ENCODE results near the gene UVSSA. TPM values are rescaled to one million over a fixed set of nuclear protein-coding genes. Genes with fewer than 3 reads are reported as not detected.

UVSSA gene
- polyA plus RNA-seq, 1 experiment = 5.8 TPM

GRCh38 chr4:1312821-1313640 is 34.0 kb upstream of the UVSSA start:
- H3K27me3 ChIP-seq (ENCODE audit: control insufficient read depth, insufficient read depth, low read length) = no peaks in the 10 kb centered on the region
- DNase-seq (ENCODE audit: low read depth) = no peak
- TF ChIP-seq, protein P1, sequence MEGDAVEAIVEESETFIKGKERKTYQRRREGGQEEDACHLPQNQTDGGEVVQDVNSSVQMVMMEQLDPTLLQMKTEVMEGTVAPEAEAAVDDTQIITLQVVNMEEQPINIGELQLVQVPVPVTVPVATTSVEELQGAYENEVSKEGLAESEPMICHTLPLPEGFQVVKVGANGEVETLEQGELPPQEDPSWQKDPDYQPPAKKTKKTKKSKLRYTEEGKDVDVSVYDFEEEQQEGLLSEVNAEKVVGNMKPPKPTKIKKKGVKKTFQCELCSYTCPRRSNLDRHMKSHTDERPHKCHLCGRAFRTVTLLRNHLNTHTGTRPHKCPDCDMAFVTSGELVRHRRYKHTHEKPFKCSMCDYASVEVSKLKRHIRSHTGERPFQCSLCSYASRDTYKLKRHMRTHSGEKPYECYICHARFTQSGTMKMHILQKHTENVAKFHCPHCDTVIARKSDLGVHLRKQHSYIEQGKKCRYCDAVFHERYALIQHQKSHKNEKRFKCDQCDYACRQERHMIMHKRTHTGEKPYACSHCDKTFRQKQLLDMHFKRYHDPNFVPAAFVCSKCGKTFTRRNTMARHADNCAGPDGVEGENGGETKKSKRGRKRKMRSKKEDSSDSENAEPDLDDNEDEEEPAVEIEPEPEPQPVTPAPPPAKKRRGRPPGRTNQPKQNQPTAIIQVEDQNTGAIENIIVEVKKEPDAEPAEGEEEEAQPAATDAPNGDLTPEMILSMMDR (IDR thresholded peaks at IDR 0.05; ENCODE audit: insufficient read depth, low read depth, low read length) = no peak
- CTCF ChIA-PET = no interaction called here
- POLR2A ChIA-PET = no interaction called here
- no peak overlapping the region for H3K4me3 ChIP-seq (ENCODE audit: low read depth, low read length)
- peaks cover 33% of the 10 kb centered on the region for H3K36me3 ChIP-seq (ENCODE audit: control insufficient read depth, insufficient read depth, low read length)

- ChIA-PET CTCF (no interaction called here), POLR2A (no interaction called here)
- TF ChIP-seq, protein P1 (IDR thresholded peaks at IDR 0.05; ENCODE audit: insufficient read depth, low read depth, low read length) = no peak
- Histone ChIP-seq H3K4me3 (ENCODE audit: low read depth, low read length) (no peak overlapping the region), H3K27me3 (ENCODE audit: control insufficient read depth, insufficient read depth, low read length) (no peaks in the 10 kb centered on the region), H3K36me3 (ENCODE audit: control insufficient read depth, insufficient read depth, low read length) (peaks cover 45% of the 10 kb centered on the region)
- no peak for DNase-seq (ENCODE audit: low read depth)
Observed at GRCh38 chr4:1315306-1315705, 31.7 kb upstream of the UVSSA start.

DNA sequence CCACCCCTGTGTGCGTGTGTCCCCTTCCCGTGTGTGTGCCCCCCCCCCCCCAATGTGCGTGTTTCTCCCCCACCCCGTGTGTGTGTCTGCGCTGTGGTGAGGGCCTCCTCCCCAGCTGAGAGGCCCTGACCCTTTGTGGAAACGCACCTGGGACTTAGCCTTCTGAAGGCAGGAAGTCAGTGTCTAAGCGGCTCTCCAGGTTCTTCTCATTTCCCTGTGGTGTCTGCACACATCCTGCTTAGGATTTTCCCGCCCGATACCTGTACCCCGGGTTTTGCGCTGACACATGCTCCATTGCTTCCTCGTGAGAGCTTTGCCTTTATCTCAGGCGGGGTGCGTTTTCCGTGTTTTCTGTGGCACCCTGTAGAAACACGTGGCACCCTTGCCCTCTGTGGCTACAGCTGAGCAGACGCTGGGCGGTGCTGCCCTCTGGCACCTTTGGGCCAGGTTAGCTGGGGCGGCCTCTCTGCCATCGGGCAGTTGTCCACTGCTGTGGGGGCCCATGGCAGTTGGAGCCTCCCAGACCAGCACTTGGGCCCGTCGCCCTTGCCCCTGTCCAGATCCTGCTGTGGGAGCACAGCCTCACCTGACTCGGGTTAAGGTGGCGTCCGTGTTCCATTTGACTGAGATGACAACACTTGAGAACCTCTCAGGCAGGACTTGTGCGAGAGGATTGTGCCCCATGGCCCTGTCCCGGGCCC is 31.0 kb upstream of the UVSSA start:
- no peak for DNase-seq (ENCODE audit: low read depth)
- ChIA-PET CTCF (interaction anchor here (0.9 kb wide), 1 partner anchor 40 kb away, joined by 3 read pairs; no protein-coding TSS in a partner anchor), POLR2A (no interaction called here)
- Histone ChIP-seq H3K36me3 (ENCODE audit: control insufficient read depth, insufficient read depth, low read length) (peaks cover 45% of the 10 kb centered on the region), H3K4me3 (ENCODE audit: low read depth, low read length) (no peak overlapping the region), H3K27me3 (ENCODE audit: control insufficient read depth, insufficient read depth, low read length) (no peaks in the 10 kb centered on the region)
- TF ChIP-seq, protein P1 (IDR thresholded peaks at IDR 0.05; ENCODE audit: insufficient read depth, low read depth, low read length) = no peak

DNA sequence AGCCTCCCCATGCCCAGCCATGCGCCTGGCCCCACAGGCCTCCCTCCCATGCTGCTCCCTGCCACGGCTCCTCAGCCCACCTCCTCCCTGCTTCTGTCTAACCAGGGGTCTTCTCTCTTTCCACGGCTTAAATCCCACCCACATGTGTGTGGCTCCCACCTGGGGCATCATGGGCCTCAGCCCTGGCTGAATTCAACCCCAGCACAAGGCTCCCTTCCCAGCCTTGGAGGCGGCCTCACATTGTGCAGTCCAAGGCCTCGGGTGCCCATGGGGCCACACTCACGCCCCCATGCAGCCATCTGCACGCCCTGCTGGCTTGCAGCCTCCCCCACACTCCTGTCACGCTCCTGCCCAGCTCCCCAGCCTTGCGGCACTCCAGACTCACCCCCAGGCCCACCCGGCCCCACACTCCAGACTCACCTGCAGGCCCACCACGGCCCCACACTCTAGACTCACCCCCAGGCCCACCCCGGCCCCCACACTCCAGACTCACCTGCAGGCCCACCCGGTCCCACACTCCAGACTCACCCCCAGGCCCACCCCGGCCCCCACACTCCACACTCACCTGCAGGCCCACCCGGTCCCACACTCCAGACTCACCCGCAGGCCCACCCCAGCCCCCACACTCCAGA is 30.4 kb upstream of the UVSSA start:
- POLR2A ChIA-PET = no interaction called here
- Histone ChIP-seq H3K27me3 (ENCODE audit: control insufficient read depth, insufficient read depth, low read length) (no peaks in the 10 kb centered on the region), H3K36me3 (ENCODE audit: control insufficient read depth, insufficient read depth, low read length) (peaks cover 45% of the 10 kb centered on the region), H3K4me3 (ENCODE audit: low read depth, low read length) (no peak overlapping the region)
- DNase-seq (ENCODE audit: low read depth) = no peak
- CTCF ChIA-PET = interaction anchor here (0.9 kb wide), 1 partner anchor 39 kb away, joined by 3 read pairs; no protein-coding TSS in a partner anchor
- TF ChIP-seq, protein P1 (IDR thresholded peaks at IDR 0.05; ENCODE audit: insufficient read depth, low read depth, low read length) = no peak
